Endodermal cell (in vitro differentiated cells): Measurements from ENCODE around the gene TTF2. TPM values are rescaled to one million over a fixed set of nuclear protein-coding genes. Genes with fewer than 3 reads are reported as not detected.
"Not testable (repeated sequence)": the region's sequence is repeated elsewhere in the genome, so short reads cannot be mapped to it uniquely, and the experiment has no call there.

Experiments used
- DNase-seq: peaks from one replicate; pipeline ENCODE4 v3.0.0-alpha.2; 2017
- H3K27ac ChIP-seq: 2 replicates; pipeline ENCODE4 v1.5.1; 2013; ENCODE audit warnings: mild to moderate bottlenecking, low read depth, low read length, moderate library complexity
- H3K27me3 ChIP-seq: 2 replicates; pipeline ENCODE4 v1.6.1; 2013; ENCODE audit warnings: mild to moderate bottlenecking, low read length, moderate library complexity; ENCODE audit not compliant: insufficient read depth, control insufficient read depth, poor library complexity, severe bottlenecking
- H3K36me3 ChIP-seq: 2 replicates; pipeline ENCODE4 v1.7.0; 2013; ENCODE audit warnings: mild to moderate bottlenecking, low read length, moderate library complexity; ENCODE audit not compliant: control insufficient read depth, insufficient read depth
- H3K4me1 ChIP-seq: one replicate; pipeline ENCODE4 v1.7.0; 2013; ENCODE audit warnings: low read length; ENCODE audit not compliant: control insufficient read depth, insufficient read depth
- H3K4me3 ChIP-seq: 2 replicates; pipeline ENCODE4 v1.5.1; 2013; ENCODE audit warnings: mild to moderate bottlenecking, low read length, moderate library complexity
- H3K9ac ChIP-seq: 2 replicates; pipeline ENCODE4 v1.6.1; 2013; ENCODE audit warnings: mild to moderate bottlenecking, low read length, moderate library complexity; ENCODE audit not compliant: poor library complexity, severe bottlenecking; ENCODE audit errors: extremely low read depth
- H3K9me3 ChIP-seq: 2 replicates; pipeline ENCODE4 v1.6.1; 2013; ENCODE audit warnings: mild to moderate bottlenecking, low read length, moderate library complexity; ENCODE audit not compliant: control insufficient read depth
- H3K27ac Mint-ChIP-seq: 2 replicates; pipeline ENCODE4 v1.8.0; 2020; ENCODE audit warnings: mixed read lengths
- H3K27me3 Mint-ChIP-seq: 2 replicates; pipeline ENCODE4 v1.8.0; 2021; ENCODE audit warnings: mild to moderate bottlenecking, mixed read lengths; ENCODE audit not compliant: insufficient read depth
- H3K36me3 Mint-ChIP-seq: 2 replicates; pipeline ENCODE4 v1.8.0; 2020; ENCODE audit warnings: low read depth, mixed read lengths
- H3K4me1 Mint-ChIP-seq: 2 replicates; pipeline ENCODE4 v1.8.0; 2020; ENCODE audit warnings: mixed read lengths
- H3K4me3 Mint-ChIP-seq: 2 replicates; pipeline ENCODE4 v1.8.0; 2020; ENCODE audit warnings: mild to moderate bottlenecking, moderate library complexity, mixed read lengths
- H3K9me3 Mint-ChIP-seq: 2 replicates; pipeline ENCODE4 v1.8.0; 2020; ENCODE audit warnings: mild to moderate bottlenecking, mixed read lengths
- CTCF ChIP-seq: fragments of 200-600 bp; sonication (generic); conservative IDR thresholded peaks from 2 replicates; pipeline ENCODE4 v1.5.0; 2021; ENCODE audit warnings: antibody characterized with exemption, mild to moderate bottlenecking
- WGBS, 2 experiments: methylation state at CpG; one replicate each; pipeline versions ENCODE4 v1.1.5 to v1.1.7; 2013; ENCODE audit warnings: missing lambda C conversion rate in 2 of 2, mixed read lengths in 1 of 2; ENCODE audit not compliant: insufficient coverage in 1 of 2, insufficient read length in 1 of 2; 5-methylcytosine and 5-hydroxymethylcytosine counted together
- total RNA-seq, 2 donors: library from RNA; stranded (reverse); fragmentation: NEBNext Ultra II Directional in 1 of 2; extraction: Animal tissue kit (Norgen Biotek cat#: 25700) in 1 of 2; gene quantifications; 2 replicates in 1 of 2; 3 replicates in 1 of 2; pipeline ENCODE4 v1.2.1, GENCODE V29; 2021

TTF2 gene
- total RNA-seq, 2 donors from 2014 or later: 70.9 to 71.9 TPM

- Mint-ChIP-seq H3K4me3 (no peak overlapping the region), H3K36me3 (peaks cover 69% of the 10 kb centered on the region), H3K27me3 (no peaks in the 10 kb centered on the region), H3K27ac (no peak overlapping the region), H3K4me1 (no peaks in the 10 kb centered on the region), H3K9me3 (no peaks in the 10 kb centered on the region)
- Histone ChIP-seq H3K4me3 (no peak overlapping the region), H3K27me3 (no peaks in the 10 kb centered on the region), H3K9me3 (no peaks in the 10 kb centered on the region), H3K27ac (no peak overlapping the region), H3K36me3 (peaks cover 83% of the 10 kb centered on the region), H3K9ac (no peak overlapping the region), H3K4me1 (no peaks in the 10 kb centered on the region)
- DNase-seq: no peak
- no peak for TF ChIP-seq CTCF
- 94 to 100% methylated on average over 2 to 4 of the region's 4 CpGs for WGBS, 2 experiments
These were observed 38.3 kb downstream of the TTF2 start for GRCh38 chr1:117098287-117098890.

- H3K27me3 ChIP-seq: no peaks in the 10 kb centered on the region
- Mint-ChIP-seq H3K27ac (no peak overlapping the region), H3K36me3 (peaks cover 55% of the 10 kb centered on the region)
These were observed 41.2 kb downstream of the TTF2 start for GRCh38 chr1:117101334-117101733.

GRCh38 chr1:117101858-117102257, 41.7 kb downstream of the TTF2 start:
- H3K27me3 Mint-ChIP-seq, H3K27ac Mint-ChIP-seq, H3K4me3 Mint-ChIP-seq, H3K9me3 Mint-ChIP-seq, DNase-seq, H3K9me3 ChIP-seq, H3K4me1 ChIP-seq, H3K4me1 Mint-ChIP-seq, H3K27ac ChIP-seq, H3K4me3 ChIP-seq, H3K27me3 ChIP-seq, H3K9ac ChIP-seq: not testable (repeated sequence)
- H3K36me3 Mint-ChIP-seq: peaks cover 55% of the 10 kb centered on the region
- 95 to 100% methylated on average over 3 of the region's 3 CpGs for WGBS, 2 experiments
- H3K36me3 ChIP-seq: peaks cover 70% of the 10 kb centered on the region

More at GRCh38 chr1:117101334-117101733, 41.2 kb downstream of the TTF2 start:
- Mint-ChIP-seq H3K27me3 (no peaks in the 10 kb centered on the region), H3K4me3 (no peak overlapping the region), H3K9me3 (no peaks in the 10 kb centered on the region), H3K4me1 (no peaks in the 10 kb centered on the region)
- no peak overlapping the region for H3K27ac ChIP-seq
- H3K9me3 ChIP-seq: no peaks in the 10 kb centered on the region
- no peak for TF ChIP-seq CTCF
- no peak overlapping the region for H3K9ac ChIP-seq
- no peak overlapping the region for H3K4me3 ChIP-seq
- H3K36me3 ChIP-seq: peaks cover 72% of the 10 kb centered on the region
- 100% methylated on average over 1 of the region's 1 CpG for WGBS, 2 experiments
- no peak for DNase-seq
- no peaks in the 10 kb centered on the region for H3K4me1 ChIP-seq

- H3K36me3 ChIP-seq: peaks cover 49% of the 10 kb centered on the region
- H3K9me3 ChIP-seq: no peaks in the 10 kb centered on the region
- H3K27me3 ChIP-seq: no peaks in the 10 kb centered on the region
- 94 to 95% methylated on average over 3 of the region's 3 CpGs for WGBS, 2 experiments
- Mint-ChIP-seq H3K9me3 (no peaks in the 10 kb centered on the region), H3K27me3 (no peaks in the 10 kb centered on the region), H3K4me1 (no peaks in the 10 kb centered on the region), H3K36me3 (peaks cover 64% of the 10 kb centered on the region), H3K27ac (no peak overlapping the region), H3K4me3 (no peak overlapping the region)
- no peak overlapping the region for H3K27ac ChIP-seq
- no peaks in the 10 kb centered on the region for H3K4me1 ChIP-seq
- no peak overlapping the region for H3K9ac ChIP-seq
- H3K4me3 ChIP-seq: no peak overlapping the region
- DNase-seq: no peak
- no peak for TF ChIP-seq CTCF
These were observed 44.9 kb downstream of the TTF2 start for GRCh38 chr1:117104986-117105385.
